Astrocyte (in vitro differentiated cells and primary cell): ENCODE results near the gene SH3D21. TPM values are rescaled to one million over a fixed set of nuclear protein-coding genes. Genes with fewer than 3 reads are reported as not detected.
A peak's percentile ranks its signal among the peaks of the same experiment; 100 is the strongest.

Source experiments
- DNase-seq: peaks from one replicate; pipeline ENCODE4 v3.0.0-alpha.2; 2010; ENCODE audit warnings: low read depth
- FAIRE-seq: peaks from 2 replicates; lab custom pipeline; 2011; peaks lifted over from hg19 to GRCh38; lab: Jason Lieb, UNC
- H2AFZ ChIP-seq: 2 replicates; pipeline ENCODE4 v1.6.0; 2012; ENCODE audit warnings: low read depth, low read length, inconsistent platforms
- H3K27ac ChIP-seq: 2 replicates; pipeline ENCODE4 v1.5.1; 2011; ENCODE audit warnings: low read depth, low read length, inconsistent platforms
- H3K27me3 ChIP-seq: 2 replicates; pipeline ENCODE4 v1.6.0; 2011; ENCODE audit warnings: low read length, inconsistent platforms; ENCODE audit not compliant: insufficient read depth
- H3K36me3 ChIP-seq: 2 replicates; pipeline ENCODE4 v1.5.1; 2011; ENCODE audit warnings: low read length, inconsistent platforms; ENCODE audit not compliant: insufficient read depth
- H3K4me1 ChIP-seq: 2 replicates; pipeline ENCODE4 v1.5.1; 2011; ENCODE audit warnings: low read length, inconsistent platforms; ENCODE audit not compliant: insufficient read depth
- H3K4me2 ChIP-seq: 2 replicates; pipeline ENCODE4 v1.6.0; 2012; ENCODE audit warnings: low read length, inconsistent platforms
- H3K4me3 ChIP-seq: 2 replicates; pipeline ENCODE4 v1.5.1; 2011; ENCODE audit warnings: low read depth, mild to moderate bottlenecking, low read length, inconsistent platforms; ENCODE audit not compliant: insufficient read depth
- H3K79me2 ChIP-seq: 2 replicates; pipeline ENCODE4 v1.6.0; 2012; ENCODE audit warnings: mild to moderate bottlenecking, low read length, inconsistent platforms; ENCODE audit not compliant: insufficient read depth
- H3K9ac ChIP-seq: 2 replicates; pipeline ENCODE4 v1.6.0; 2012; ENCODE audit warnings: mild to moderate bottlenecking, low read length, inconsistent platforms
- H3K9me3 ChIP-seq: 2 replicates; pipeline ENCODE4 v1.5.1; 2012; ENCODE audit warnings: low read depth, mild to moderate bottlenecking, low read length, inconsistent platforms; ENCODE audit not compliant: insufficient read depth
- H4K20me1 ChIP-seq: 2 replicates; pipeline ENCODE4 v1.6.0; 2012; ENCODE audit warnings: low read length, inconsistent platforms; ENCODE audit not compliant: insufficient read depth
- H3K27ac Mint-ChIP-seq: one replicate; pipeline ENCODE4 v1.8.0; 2021; ENCODE audit warnings: mild to moderate bottlenecking, mixed read lengths; ENCODE audit not compliant: unreplicated experiment
- H3K27me3 Mint-ChIP-seq: one replicate; pipeline ENCODE4 v1.8.0; 2021; ENCODE audit warnings: low read depth, mixed read lengths; ENCODE audit not compliant: unreplicated experiment
- H3K36me3 Mint-ChIP-seq: one replicate; pipeline ENCODE4 v1.8.0; 2021; ENCODE audit warnings: low read depth, mixed read lengths; ENCODE audit not compliant: unreplicated experiment
- H3K4me1 Mint-ChIP-seq: one replicate; pipeline ENCODE4 v1.8.0; 2021; ENCODE audit warnings: low read depth, mixed read lengths; ENCODE audit not compliant: unreplicated experiment
- H3K4me3 Mint-ChIP-seq: one replicate; pipeline ENCODE4 v1.8.0; 2021; ENCODE audit warnings: mild to moderate bottlenecking, moderate library complexity, mixed read lengths; ENCODE audit not compliant: unreplicated experiment
- H3K9me3 Mint-ChIP-seq: one replicate; pipeline ENCODE4 v1.8.0; 2021; ENCODE audit warnings: mild to moderate bottlenecking, mixed read lengths; ENCODE audit not compliant: unreplicated experiment
- CTCF ChIP-seq: IDR thresholded peaks from 2 replicates; pipeline ENCODE4 v1.5.1; 2011; ENCODE audit warnings: low read depth, mild to moderate bottlenecking, inconsistent platforms, low read length, moderate library complexity; ENCODE audit not compliant: insufficient read depth
- EZH2 ChIP-seq: IDR thresholded peaks from 2 replicates; pipeline ENCODE4 v1.6.1; 2012; ENCODE audit warnings: mild to moderate bottlenecking, low read length, inconsistent platforms; ENCODE audit not compliant: insufficient read depth
- total RNA-seq: library from RNA; stranded (reverse); gene quantifications from 2 replicates; pipeline ENCODE4 v1.2.1, GENCODE V29; 2021

SH3D21 gene
- total RNA-seq, 1 donor from 2014 or later: 13.6 TPM

- H3K79me2 ChIP-seq: peaks cover 76% of the 10 kb centered on the region
- no peak overlapping the region for H2AFZ ChIP-seq
- no peak for DNase-seq
Observed at GRCh38 chr1:36274201-36274600, 32.0 kb upstream of the SH3D21 start.

GRCh38 chr1:36276688-36277087 lies 29.5 kb upstream of the SH3D21 start:
- Histone ChIP-seq H3K79me2 (peaks cover 80% of the 10 kb centered on the region), H3K27me3 (no peaks in the 10 kb centered on the region), H3K9ac (no peak overlapping the region), H3K27ac (no peak overlapping the region), H3K4me3 (no peak overlapping the region), H4K20me1 (peaks cover 54% of the 10 kb centered on the region), H3K4me1 (no peaks in the 10 kb centered on the region), H2AFZ (no peak overlapping the region), H3K4me2 (no peak overlapping the region), H3K9me3 (no peaks in the 10 kb centered on the region), H3K36me3 (peaks cover 14% of the 10 kb centered on the region)
- Mint-ChIP-seq H3K27ac (no peak overlapping the region), H3K4me3 (no peak overlapping the region), H3K9me3 (no peaks in the 10 kb centered on the region), H3K4me1 (peaks cover 17% of the 10 kb centered on the region), H3K36me3 (peaks cover 9% of the 10 kb centered on the region), H3K27me3 (no peaks in the 10 kb centered on the region)
- no peak for FAIRE-seq
- DNase-seq: no peak
- no peak for TF ChIP-seq CTCF
- TF ChIP-seq EZH2: no peak

More at GRCh38 chr1:36274201-36274600, 32.0 kb upstream of the SH3D21 start:
- Histone ChIP-seq H3K27me3 (no peaks in the 10 kb centered on the region), H3K36me3 (peaks cover 18% of the 10 kb centered on the region), H3K9me3 (no peaks in the 10 kb centered on the region), H3K9ac (no peak overlapping the region), H3K4me2 (no peak overlapping the region), H3K4me1 (no peaks in the 10 kb centered on the region), H3K4me3 (no peak overlapping the region), H3K27ac (no peak overlapping the region), H4K20me1 (peaks cover 51% of the 10 kb centered on the region)
- Mint-ChIP-seq H3K27me3 (no peaks in the 10 kb centered on the region), H3K27ac (no peak overlapping the region), H3K4me1 (peaks cover 7% of the 10 kb centered on the region), H3K9me3 (no peaks in the 10 kb centered on the region), H3K36me3 (peaks cover 9% of the 10 kb centered on the region), H3K4me3 (no peak overlapping the region)
- no peak for FAIRE-seq
- TF ChIP-seq EZH2: no peak
- no peak for TF ChIP-seq CTCF

GRCh38 chr1:36279110-36279788 lies 26.9 kb upstream of the SH3D21 start:
- no peak overlapping the region for H2AFZ ChIP-seq
- H3K4me1 Mint-ChIP-seq: peaks cover 18% of the 10 kb centered on the region
- H3K4me2 ChIP-seq: no peak overlapping the region
- H3K79me2 ChIP-seq: peaks cover 70% of the 10 kb centered on the region
- peaks cover 52% of the 10 kb centered on the region for H4K20me1 ChIP-seq
- H3K36me3 Mint-ChIP-seq: peaks cover 3% of the 10 kb centered on the region
- H3K4me1 ChIP-seq: no peaks in the 10 kb centered on the region
- DNase-seq (peak; percentile 68), FAIRE-seq (no peak)
- TF ChIP-seq EZH2: no peak
- no peak for TF ChIP-seq CTCF
- no peaks in the 10 kb centered on the region for H3K9me3 Mint-ChIP-seq
- no peak overlapping the region for H3K4me3 ChIP-seq
- H3K27ac Mint-ChIP-seq: peak overlapping the region; percentile 20
- no peaks in the 10 kb centered on the region for H3K27me3 Mint-ChIP-seq
- no peak overlapping the region for H3K27ac ChIP-seq
- H3K4me3 Mint-ChIP-seq: no peak overlapping the region
- H3K9ac ChIP-seq: no peak overlapping the region
- H3K36me3 ChIP-seq: peaks cover 19% of the 10 kb centered on the region
- no peaks in the 10 kb centered on the region for H3K27me3 ChIP-seq
- no peaks in the 10 kb centered on the region for H3K9me3 ChIP-seq
